GM21717 (cell line): ENCODE data around the gene CAPN5.

ENCODE experiments used
- ATAC-seq: cut with Tn5 transposase; IDR thresholded peaks from one replicate; pipeline ENCODE4 v1.9.1; 2021; ENCODE audit warnings: mild to moderate bottlenecking, moderate library complexity; ENCODE audit not compliant: unreplicated experiment

Gene CAPN5

GRCh38 chr11:77063861-77064260, 2.9 kb upstream of the CAPN5 start:
- no peak for ATAC-seq

DNA sequence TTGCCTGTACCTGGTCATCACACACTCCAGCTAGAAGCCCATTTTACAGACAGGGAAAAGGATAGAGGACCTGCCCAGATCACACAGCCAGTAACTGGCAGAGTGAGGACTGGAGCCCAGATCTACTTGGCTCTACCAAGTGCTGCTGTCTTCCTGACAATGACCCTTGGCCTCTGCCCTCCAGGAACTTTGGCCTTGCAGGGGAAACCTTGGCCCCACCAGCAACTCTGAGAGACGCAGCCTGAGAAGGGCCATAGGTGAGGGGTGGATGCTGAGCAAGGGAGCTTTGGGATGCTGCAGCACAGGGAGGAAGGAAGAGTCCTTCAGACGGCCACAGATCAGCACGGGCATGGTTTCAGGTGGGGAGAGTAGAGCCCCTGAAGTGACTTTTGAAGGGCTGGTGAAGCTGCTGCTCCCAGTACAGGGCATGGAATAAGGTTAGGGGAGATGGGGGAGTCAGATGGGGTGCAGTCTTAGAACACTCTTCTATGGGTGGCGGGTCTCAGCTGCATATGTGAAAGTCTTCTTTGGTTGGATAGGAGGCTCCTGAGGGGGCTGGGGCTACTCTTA, 2.0 kb upstream of the CAPN5 start:
- ATAC-seq: no peak

GRCh38 chr11:77065878-77066228, 918 bp upstream of the CAPN5 start:
- ATAC-seq: peak; percentile 19

DNA sequence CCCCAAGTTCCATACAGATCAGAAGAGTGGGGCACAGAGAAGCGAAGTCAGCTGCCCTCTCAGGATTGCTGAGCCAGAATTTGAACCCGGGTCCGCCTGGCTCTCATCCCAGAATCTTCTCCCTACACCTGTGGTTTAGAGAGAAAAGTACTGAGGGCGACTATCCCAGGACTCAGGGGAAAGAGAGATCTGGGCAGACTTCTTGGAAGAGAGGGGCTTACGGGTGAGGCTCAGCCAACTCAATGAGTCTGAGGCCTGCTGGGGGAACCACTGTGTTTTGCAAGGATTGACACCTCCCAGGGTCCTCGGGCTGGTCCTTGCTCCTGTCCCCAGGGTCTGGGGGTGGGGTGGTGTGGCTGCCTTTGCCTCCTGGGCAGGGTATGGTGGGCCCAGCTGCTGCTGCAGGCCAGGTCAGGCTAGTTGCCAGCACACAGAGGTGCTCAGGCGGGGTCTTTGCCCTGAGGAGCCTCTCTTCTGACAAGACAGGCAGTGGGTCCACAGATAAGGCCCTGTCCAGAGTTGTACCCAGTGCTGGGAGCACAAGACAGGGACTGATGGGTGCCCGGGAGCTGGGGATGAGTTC, 1.2 kb downstream of the CAPN5 start:
- no peak for ATAC-seq

DNA sequence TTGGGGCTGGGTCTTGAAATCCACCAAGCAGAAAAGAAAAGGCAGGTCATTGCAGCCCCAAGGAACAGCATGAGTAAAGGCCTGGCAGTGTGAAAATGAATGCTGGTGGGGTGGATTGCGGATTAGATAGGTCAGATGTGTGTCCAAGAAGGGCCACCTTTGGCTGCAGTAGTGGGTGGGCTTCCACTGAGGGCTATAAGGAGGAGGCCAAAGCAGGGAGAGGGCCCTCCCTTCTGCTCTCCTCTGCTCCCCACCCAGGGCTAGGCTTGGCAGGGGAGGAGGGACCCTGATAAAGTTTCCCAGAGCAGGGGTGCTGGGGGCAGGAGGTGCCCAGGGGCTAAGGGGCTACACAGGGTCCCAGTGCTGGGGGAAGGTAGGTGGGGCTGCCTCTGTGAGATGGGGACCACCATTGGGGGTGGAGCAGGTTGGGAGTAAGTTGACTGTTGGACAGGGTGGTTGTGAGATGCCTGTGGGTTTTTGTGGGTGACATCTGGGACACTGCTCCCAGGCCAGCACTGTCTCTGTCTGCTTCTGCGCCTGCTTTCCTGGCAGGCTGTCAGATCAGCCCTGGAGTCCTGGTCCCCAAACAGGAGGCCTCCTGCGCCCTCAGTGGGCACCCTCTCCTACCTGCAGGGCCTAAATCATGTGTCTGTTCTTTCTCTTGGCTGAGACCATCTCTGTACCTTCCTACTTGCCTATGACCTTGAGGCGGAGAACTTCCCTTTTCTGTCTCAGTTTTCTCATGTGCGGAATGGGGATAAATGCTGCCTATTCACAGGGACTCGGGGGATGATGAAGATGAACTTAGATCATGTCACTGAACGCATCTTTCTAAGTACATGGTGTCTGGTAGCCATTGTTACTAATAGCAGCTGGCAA, 1.9 kb downstream of the CAPN5 start:
- ATAC-seq: no peak

GRCh38 chr11:77069336-77069968, 2.7 kb downstream of the CAPN5 start:
- ATAC-seq: no peak

GRCh38 chr11:77069969-77070582, 3.3 kb downstream of the CAPN5 start:
- ATAC-seq: no peak

DNA sequence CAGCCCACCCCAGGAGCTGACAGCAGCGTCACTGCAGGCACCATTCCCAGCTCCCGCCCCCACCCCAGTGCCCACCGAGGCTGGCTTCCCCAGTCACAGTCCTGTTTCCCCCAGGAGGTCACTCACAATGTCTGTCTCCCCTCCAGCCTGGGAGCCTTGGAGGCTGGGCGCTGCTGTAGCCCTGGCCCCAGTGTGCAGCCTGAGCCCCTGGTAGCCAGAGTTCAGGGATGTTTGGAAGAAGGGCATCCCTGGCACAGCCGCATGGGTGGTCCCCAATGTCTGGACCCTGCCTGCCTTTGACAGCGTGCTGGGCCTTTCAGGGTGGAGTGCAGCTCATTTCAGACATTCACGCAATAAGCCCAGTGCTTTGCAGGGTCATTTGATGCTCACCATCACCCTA, 4.3 kb downstream of the CAPN5 start:
- ATAC-seq: no peak

DNA sequence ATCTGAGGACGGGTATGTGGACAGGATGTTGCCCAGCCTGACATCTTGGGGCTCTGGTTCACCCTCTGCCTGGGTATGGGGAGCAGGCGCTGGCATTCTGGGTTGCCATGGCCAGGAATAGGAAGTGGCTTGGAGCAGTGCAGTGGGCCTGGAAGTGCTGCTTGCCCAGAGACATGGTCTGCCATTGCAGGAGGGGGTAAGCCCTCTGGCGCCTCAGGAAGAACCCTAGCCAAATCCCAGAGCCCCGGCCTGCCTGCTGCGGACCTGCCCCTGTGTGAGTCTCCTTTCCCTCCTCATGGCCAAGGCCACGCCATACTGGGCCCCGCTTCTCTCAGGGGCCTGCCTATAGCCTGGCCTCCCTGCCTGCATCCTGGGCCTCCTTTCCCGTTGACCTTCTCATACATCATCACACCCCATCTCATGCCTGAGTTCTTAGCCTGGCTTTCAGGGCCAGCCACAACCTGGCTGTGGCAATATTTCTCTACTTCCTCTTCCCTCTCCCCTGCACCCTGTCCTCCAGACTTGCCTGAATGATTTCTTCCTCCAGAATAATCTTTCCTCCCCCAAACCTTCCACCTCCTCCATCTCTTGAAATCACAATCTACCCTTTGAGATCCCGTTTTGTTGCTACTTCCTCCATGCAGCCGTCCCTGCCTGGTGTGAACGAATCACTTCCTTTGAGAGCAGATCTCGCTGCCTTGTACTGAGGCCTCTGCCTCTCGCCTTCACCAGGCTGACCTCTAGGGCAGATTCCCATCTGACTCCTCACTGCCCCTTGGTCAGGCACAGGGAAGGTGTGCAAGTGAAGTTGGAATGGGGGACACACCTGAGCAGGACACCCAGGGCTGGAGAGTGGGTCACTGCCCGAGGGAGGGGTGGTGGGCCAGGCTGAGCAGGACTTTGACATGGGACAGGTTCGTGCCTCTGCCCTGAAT, 5.2 kb downstream of the CAPN5 start:
- ATAC-seq: no peak

DNA sequence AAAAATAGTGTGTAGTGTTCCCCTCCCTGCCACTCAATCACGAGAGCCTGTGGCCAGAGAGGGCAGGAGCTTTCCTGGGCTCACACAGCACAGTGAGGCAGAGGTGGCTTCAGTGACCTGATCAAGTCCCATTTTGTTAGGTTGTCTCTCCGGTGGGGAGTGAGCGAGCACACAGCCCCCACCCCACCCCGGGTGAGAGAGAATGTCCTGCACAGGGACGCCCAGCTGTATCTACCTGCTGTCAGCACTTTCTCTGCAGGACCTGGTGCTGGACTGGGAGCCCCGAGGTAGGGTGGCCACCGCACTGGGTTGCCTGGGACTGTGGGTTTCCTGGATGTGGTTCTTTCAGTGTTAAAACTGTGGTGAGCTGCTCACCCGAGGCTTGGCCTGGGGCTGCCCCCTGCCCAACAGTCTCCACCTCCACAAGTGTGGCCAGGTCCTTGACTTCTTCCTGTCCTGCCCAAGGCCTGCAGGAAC, 6.1 kb downstream of the CAPN5 start:
- ATAC-seq: no peak

DNA sequence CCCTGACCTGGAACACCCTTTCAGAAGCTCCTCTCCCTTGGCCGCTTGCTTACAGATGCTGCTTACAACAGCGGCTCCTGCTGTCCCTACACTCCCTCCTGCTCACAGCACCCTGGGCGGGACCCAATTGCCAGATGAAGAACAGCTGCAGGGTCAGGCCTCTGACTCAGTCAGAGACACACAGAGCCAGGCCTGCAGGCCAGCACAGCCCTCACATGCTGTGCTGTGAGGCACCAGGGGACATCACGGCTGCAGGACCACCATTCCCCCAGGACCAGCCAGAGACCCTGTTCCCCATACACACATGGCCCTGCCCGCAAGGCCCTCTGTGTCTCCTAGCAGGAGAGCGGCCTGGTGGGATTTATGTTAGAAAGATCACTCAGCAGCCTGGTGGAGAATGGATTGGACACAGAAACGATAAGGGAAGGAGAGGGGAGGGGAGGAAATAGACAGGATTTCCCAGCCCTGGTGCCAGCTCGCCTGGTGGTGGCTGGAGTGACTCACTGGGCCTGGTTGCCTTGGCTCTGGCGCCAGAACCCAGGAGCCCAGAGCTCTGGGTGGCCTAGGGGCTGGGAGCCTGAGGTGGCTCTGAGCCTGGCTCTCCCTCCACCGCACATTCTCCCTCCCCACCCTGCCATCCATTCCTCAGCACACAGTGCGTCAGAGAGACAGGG, 6.7 kb downstream of the CAPN5 start:
- ATAC-seq: no peak

DNA sequence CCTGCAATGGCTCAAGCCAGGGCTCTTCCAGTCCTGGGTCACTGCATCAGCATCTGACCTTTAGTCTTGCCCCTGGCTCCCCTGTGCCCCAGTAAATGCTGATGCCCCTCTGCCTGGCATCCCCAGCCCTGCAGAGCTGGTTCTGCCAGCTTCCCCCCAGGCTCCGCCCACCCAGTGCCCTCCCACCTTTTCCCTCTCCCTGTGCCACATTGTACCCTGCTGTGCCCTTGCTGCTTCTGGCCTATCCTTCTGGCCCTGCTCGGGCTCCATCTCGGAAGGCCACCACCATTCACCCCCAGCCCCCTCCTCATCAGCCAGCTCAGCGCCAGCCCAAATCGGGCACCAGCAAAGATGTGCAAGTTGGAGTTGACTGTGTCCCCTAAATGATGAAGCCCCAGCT, 7.4 kb downstream of the CAPN5 start:
- no peak for ATAC-seq

- no peak for ATAC-seq
These were observed 8.0 kb downstream of the CAPN5 start for GRCh38 chr11:77074626-77075221.

GRCh38 chr11:77075425-77075905, 8.7 kb downstream of the CAPN5 start:
- ATAC-seq: no peak

- no peak for ATAC-seq
These were observed 12.9 kb downstream of the CAPN5 start for GRCh38 chr11:77079666-77080065.

GRCh38 chr11:77080643-77081210, 14.0 kb downstream of the CAPN5 start:
- ATAC-seq: no peak

DNA sequence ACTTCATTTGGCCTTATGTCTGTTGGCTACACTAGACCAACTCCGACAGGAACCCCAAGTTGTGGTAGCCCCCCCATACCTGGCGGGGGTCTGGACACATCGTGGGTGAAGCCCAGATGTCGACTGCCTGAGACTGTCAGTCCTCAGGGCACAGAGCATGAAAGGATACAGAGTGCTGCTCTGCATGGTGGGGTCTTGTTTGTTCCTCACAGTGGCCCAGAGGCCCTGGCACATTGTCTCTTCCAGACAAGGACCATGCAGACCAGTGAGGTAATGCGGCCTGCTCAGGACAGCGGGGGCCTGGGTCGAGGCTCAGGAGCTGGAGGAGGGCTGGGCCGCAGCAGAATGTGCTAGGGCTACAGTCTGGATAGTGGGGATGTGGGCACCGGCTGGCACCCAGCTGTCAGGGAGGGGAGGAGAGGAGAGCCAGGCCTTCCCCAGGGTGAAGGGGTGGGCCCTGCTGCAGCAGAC, 14.6 kb downstream of the CAPN5 start:
- ATAC-seq: no peak

DNA sequence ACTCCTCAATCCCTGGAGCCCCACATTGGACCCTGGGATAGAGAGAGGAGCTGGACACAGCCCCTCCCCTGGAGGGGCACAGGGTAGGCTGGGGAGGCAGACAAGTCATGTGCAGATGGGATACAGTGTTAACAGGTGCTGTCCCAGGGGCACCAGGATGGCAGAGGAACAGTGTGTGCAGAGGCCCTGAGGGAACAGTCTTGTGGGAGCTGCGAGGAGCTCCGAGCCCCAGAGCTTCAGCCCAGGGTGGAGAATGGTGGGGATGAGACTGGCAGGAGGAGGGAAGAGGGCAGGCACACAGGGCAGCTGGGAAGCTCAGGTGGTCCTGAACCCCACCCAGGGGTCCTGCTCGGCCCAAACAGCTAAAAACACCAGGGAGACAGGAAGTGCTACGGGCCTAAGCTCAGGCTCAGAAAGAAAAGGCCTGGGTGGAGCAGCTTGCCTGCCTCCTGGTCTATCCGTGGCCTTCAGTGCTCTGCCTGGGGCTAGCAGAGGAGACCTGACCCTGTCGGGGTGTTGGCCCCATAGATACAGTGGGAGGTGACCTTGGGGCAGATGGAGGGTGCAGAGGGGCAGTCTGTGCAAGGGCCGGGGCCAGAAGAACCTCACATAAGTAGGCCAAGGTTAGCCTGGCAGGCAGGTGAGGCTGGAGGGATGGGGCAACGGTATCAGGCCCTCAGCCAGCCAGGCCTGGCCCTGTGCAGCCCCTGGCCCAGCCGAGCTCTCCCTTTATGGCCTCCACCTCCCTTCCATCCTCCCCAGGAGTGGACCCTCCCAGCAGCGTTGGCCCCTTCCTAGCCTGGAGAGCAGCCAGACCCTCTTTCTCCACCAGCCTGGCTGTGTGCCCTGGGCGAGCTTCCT, 15.4 kb downstream of the CAPN5 start:
- ATAC-seq: no peak
